GM13977 (cell line): Measurements from ENCODE around the gene CDC42BPB.

ENCODE experiments used
- DNase-seq: peaks from one replicate; pipeline ENCODE4 v3.0.0; 2012; ENCODE audit warnings: low spot score
- CTCF ChIP-seq: IDR thresholded peaks from 2 replicates; pipeline ENCODE4 v1.5.1; 2012; ENCODE audit warnings: mild to moderate bottlenecking, control low read depth; ENCODE audit not compliant: insufficient read depth; ENCODE audit errors: extremely low read depth, missing control alignments
- in situ Hi-C: fragments of 300-500 bp; cut with MboI; formaldehyde crosslinking; loops from one replicate; pipeline ENCODE4 v1.12.0; 2022; ENCODE audit warnings: low sequenced_read_pairs, low pct_unique_long_range_greater_than_20kb, mixed read lengths, inconsistent platforms; ENCODE audit not compliant: unreplicated experiment

The CDC42BPB gene

GRCh38 chr14:102944448-102945330 is 112.7 kb downstream of the CDC42BPB start:
- no peak for TF ChIP-seq CTCF
- DNase-seq = no peak
- in situ Hi-C loops = no loop called here

DNA sequence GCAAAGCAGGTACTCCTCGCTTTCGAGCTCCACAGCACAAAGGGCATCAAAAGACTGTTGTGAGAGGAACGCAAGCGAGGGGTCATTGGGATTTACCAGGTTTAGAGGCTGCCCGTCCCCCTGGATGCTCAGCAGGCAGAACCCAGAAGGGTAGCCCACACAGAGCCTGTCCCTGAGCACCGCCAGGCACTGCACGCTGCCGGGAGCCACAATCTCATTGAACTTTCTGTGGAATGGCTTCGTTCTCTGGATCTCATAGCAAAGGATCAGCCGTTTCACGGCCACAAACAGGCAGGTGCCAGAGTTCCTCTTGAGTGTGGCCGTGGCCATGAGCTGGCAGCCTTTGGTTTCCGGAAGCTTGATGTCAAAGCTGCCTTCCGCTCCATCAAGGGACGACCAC is 113.4 kb downstream of the CDC42BPB start:
- in situ Hi-C loops = no loop called here
- TF ChIP-seq CTCF = no peak
- DNase-seq = no peak

DNA sequence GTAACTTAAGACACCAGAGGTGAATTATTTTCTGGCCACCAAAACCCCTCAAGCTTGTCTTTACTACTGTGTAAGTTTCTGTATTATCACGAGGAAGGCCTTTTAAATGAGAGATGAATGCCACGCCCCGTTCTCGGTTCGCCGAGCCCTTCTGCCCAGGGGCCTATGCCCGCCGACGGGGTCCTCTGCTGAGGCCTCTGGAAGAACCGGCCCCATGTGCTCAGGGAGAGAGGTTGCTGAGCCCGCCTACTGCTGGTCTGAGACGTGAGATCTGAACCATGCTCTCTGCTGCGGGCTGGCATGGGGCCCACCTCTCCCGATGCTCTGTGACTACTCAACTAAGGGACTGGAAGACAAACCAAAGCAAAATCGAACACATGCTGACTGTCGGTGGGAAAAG is 113.9 kb downstream of the CDC42BPB start:
- in situ Hi-C loops = no loop called here
- no peak for TF ChIP-seq CTCF
- DNase-seq = no peak

- in situ Hi-C loops = no loop called here
- no peak for DNase-seq
- TF ChIP-seq CTCF = no peak
Observed at GRCh38 chr14:102942069-102942468, 115.3 kb downstream of the CDC42BPB start.

DNA sequence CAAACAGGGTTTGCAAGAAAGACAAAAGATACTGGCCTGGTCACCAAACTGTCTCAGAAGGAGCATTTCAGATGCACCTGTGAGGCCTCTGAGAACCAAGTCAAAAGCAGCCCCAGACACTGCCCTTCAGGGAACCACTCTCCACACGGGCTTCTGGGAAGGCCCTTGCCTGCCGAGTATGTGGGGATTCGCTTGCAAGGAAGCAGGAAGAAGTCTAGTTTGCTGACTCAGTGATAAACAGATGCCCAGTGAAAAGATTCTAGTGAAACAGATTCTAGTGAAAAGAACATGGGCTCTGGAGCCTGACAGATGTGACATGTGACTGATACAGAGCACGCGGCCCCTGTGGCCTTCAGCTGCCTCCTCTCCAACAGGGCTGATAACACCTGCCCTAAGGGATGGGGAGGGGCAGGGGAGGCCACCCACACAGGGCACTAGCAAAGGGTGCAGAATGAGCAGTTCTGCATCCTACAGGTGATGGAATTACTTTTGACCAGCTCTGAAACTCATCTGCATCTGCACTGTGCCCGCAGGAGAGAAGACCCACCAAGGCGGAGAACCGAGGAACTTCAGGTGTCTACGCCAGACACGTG is 115.8 kb downstream of the CDC42BPB start:
- in situ Hi-C loops = no loop called here
- DNase-seq = no peak
- TF ChIP-seq CTCF = no peak

- in situ Hi-C loops = no loop called here
- TF ChIP-seq CTCF = no peak
Observed at GRCh38 chr14:102940729-102941362, 116.5 kb downstream of the CDC42BPB start.

More at GRCh38 chr14:102940729-102941362, 116.5 kb downstream of the CDC42BPB start:
- no peak for DNase-seq
